Measurements from ENCODE around the gene BATF3. TPM values are rescaled to one million over a fixed set of nuclear protein-coding genes. Genes with fewer than 3 reads are reported as not detected.
A peak's percentile ranks its signal among the peaks of the same experiment; 100 is the strongest.

Gene BATF3
- total RNA-seq, 1 donor from 2014 or later: 7.9 TPM

GRCh38 chr1:212684521-212685090, 15.0 kb downstream of the BATF3 start:
- H3K9me3 ChIP-seq: no peaks in the 10 kb centered on the region
- TF ChIP-seq POLR2A (IDR thresholded peaks at IDR 0.05) (no peak), CTCF (IDR thresholded peaks at IDR 0.05) (no peak), POLR2AphosphoS5 (IDR thresholded peaks at IDR 0.05; ENCODE audit: insufficient read depth in 1 of 2, low read depth in 1 of 2) (no peak)
- H3K4me3 ChIP-seq: no peak overlapping the region
- H3K4me1 ChIP-seq: no peaks in the 10 kb centered on the region
- peak in 1 of 2 donors; percentile 52 for DNase-seq (ENCODE audit: extremely low spot score in 2 of 2)
- H3K36me3 ChIP-seq: no peaks in the 10 kb centered on the region
- intact Hi-C loops (cut with DNase I): no loop called here
- no peak overlapping the region for H3K27ac ChIP-seq
- no peaks in the 10 kb centered on the region for H3K27me3 ChIP-seq

GRCh38 chr1:212684076-212684475, 15.6 kb downstream of the BATF3 start:
- no peaks in the 10 kb centered on the region for H3K27me3 ChIP-seq
- peak in 1 of 2 donors; percentile 61 for DNase-seq (ENCODE audit: extremely low spot score in 2 of 2)
- no peak for TF ChIP-seq POLR2AphosphoS5 (IDR thresholded peaks at IDR 0.05; ENCODE audit: insufficient read depth in 1 of 2, low read depth in 1 of 2)
- TF ChIP-seq POLR2A (IDR thresholded peaks at IDR 0.05): no peak
- TF ChIP-seq CTCF (IDR thresholded peaks at IDR 0.05): no peak
- no peaks in the 10 kb centered on the region for H3K36me3 ChIP-seq
- no peak overlapping the region for H3K4me3 ChIP-seq
- no peaks in the 10 kb centered on the region for H3K9me3 ChIP-seq
- no peak overlapping the region for H3K27ac ChIP-seq
- H3K4me1 ChIP-seq: no peaks in the 10 kb centered on the region
- intact Hi-C loops (cut with DNase I): no loop called here

- TF ChIP-seq POLR2AphosphoS5 (IDR thresholded peaks at IDR 0.05; ENCODE audit: insufficient read depth in 1 of 2, low read depth in 1 of 2) (no peak), CTCF (IDR thresholded peaks at IDR 0.05) (no peak), POLR2A (IDR thresholded peaks at IDR 0.05) (no peak)
- DNase-seq (ENCODE audit: extremely low spot score in 2 of 2): peak; percentile 43 to 79
- Histone ChIP-seq H3K4me1 (no peaks in the 10 kb centered on the region), H3K9me3 (no peaks in the 10 kb centered on the region), H3K27me3 (no peaks in the 10 kb centered on the region), H3K36me3 (no peaks in the 10 kb centered on the region), H3K4me3 (no peak overlapping the region), H3K27ac (no peak overlapping the region)
- intact Hi-C loops (cut with DNase I): no loop called here
Measured at GRCh38 chr1:212683357-212683722, 16.3 kb downstream of the BATF3 start.

- Histone ChIP-seq H3K36me3 (no peaks in the 10 kb centered on the region), H3K4me3 (no peak overlapping the region), H3K27ac (no peak overlapping the region), H3K4me1 (no peaks in the 10 kb centered on the region), H3K9me3 (no peaks in the 10 kb centered on the region), H3K27me3 (no peaks in the 10 kb centered on the region)
- intact Hi-C loops (cut with DNase I): no loop called here
- no peak for TF ChIP-seq CTCF (IDR thresholded peaks at IDR 0.05)
- TF ChIP-seq POLR2A (IDR thresholded peaks at IDR 0.05): no peak
- DNase-seq (ENCODE audit: extremely low spot score in 2 of 2): peak in 1 of 2 donors; percentile 16
Measured at GRCh38 chr1:212680680-212681389, 18.8 kb downstream of the BATF3 start.

Measured in vagina (tissue), 2 donors.